ENCODE measurements around the gene CARD11.
"Not testable (repeated sequence)": the region's sequence is repeated elsewhere in the genome, so short reads cannot be mapped to it uniquely, and the experiment has no call there.

Gene CARD11

DNA sequence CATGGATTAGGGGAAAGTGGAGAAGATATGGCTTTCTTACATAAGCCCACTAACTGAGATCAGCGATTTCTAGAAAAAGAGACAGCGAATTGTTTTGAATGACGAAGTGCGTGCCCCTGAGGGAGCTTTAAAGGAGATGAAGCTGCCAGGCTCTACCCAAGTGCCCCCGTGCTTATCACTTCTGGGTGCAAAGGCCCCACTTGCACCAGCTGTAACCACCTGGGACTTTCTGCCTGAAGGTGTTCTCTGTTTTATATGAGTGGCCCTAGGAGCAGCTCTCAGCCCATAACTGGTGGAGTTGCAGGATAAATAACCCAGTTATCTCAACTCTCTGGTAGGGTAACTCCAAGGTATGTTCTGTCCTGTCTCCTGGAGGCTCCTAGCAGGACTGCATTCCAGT, 20.4 kb upstream of the CARD11 start:
- no peak for DNase-seq (ENCODE audit: low read depth in 3 of 3)

DNA sequence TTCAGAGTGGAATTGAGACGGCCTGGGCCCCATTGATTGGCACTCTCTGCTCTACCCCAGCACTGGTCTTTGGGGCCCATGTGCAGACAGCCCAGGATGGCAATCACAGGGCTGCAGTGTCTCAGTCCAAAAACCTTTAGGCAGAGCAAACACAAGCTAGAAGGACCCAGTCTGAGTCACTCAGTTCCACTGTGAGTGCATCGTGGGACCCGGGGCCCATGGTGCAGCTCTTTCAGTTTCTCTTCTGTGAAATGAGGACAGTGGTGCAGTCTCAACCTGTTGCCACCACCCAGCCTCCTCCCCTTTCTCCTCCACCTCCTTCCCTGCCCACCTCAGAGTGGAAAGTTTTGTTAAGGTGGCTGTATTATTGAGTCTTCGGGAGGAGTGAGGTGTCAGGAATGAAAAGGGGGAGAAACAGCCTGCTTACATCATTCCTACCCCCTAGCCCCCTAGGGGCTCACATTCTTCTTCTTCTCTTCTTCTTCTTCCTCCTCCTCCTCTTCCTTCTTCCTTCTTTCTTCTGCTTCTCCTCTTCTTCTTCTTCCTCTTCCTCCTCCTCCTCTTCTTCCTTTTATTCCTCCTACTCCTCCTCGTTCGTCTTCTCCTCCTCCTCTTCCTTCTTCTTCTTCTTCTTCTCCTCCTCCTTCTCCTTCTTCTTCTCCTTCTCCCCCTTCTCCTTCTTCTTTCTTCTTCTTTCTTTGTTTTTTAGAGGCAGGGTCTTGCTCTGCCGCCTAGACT, 19.5 kb upstream of the CARD11 start:
- peak; percentile 65 to 84 (median 74) for DNase-seq (ENCODE audit: low read depth in 3 of 3)

DNA sequence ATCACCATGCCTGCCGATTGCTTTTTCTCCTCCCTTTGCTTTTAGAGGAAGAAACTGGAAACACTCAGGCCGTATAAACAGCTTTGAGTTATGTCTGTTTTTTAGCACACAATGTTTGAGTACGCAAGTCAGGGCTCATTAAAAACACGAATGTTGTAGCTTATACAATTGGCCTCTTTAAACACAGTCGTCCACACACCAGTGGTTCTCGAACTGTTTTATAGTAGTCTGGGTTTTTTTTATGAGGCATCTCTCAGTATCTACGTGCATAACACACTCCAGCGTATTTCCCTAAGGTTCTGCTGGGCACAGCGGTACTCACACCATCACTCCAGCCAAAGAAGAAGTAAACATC, 13.4 kb upstream of the CARD11 start:
- DNase-seq (ENCODE audit: low read depth in 3 of 3): no peak

DNA sequence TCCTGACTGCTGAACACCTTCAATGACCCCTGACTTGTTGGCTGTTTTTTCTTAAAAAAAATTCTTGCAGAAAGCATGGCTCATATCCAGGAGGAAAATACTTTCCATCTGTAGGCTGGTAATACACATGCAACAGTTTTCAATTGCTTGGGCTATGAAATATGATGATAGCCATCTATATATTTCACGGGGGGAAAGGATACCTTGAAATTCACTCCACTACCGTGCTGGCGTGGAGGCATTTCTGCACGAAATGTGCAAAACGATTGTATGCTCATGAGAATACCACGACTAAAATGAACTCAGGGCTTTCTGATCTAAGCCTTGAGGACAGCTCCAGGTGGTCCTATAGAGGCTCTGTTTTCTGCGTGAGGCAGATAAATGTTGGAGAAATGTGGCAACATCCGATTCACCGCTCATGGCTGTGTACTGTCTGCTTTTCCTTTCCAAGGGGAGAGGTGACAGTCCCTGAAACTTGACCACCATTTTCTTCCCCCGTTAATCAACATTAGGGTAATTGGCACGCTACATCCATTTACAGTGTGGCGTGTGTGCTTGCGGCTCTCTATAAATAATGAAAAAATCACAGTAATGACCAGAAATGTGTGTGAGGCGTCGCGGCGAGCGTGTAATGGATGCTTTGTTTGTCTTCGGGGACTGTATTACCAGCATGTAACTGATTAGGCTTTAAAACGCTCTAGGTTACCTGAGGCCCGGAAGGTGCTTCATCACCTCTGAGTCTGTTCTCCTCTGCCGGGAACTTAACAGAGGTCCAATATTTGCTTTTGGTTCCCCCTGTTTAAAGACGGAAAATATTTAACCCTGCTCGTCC, 12.8 kb upstream of the CARD11 start:
- no peak for DNase-seq (ENCODE audit: low read depth in 3 of 3)

DNA sequence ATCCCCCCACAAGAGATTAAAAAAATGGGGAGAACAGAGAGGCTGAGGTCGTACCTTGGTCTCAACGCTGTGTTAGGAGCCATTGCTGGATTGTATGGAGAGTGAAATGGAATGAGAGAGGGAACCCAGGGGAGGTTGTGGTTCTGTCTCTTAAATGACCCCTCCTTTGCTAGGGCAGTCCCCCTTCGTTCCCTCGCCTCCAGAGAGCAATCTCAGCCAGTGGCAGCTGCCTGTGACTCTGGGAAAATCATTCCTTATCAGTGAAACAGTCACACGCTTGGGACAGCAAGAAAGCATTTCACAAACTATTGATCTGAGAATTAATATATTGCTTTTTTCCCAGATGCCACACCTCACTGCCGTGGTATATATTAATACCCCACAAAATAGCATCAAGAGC, 12.0 kb upstream of the CARD11 start:
- DNase-seq (ENCODE audit: low read depth in 3 of 3): no peak

DNA sequence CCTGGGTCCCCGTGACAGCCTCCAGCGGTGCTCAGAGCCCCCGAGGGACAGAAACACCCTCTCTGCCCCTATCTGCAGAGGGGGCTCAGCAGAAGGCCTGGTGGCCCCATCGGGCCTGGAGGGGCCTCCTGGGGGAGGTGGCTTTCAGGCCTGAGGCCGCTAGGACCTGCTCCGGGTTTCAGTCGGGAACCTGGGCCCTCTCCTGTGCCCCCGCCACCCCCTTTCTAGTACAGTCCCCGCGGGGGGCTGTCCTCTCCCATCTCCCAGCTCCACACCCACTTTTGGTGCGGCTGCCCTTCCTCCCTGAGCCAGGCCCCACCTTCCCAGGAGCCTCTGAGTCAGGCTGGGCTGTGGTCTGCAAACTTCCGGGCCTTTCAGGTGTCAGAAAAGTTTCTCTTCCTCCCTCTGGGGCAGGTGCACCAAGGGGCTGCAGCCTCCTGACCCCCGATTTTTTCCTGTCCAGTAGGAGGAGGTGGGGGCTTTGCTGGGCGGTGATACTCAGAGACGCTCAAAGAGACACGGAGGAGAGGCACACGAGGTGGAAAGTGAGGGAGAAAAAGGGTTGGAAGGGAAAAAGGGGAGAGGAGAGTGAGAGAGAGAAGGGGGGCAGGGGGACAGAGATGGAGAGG, 692 bp downstream of the CARD11 start:
- peak; percentile 39 to 71 (median 41) for DNase-seq (ENCODE audit: low read depth in 3 of 3)

DNA sequence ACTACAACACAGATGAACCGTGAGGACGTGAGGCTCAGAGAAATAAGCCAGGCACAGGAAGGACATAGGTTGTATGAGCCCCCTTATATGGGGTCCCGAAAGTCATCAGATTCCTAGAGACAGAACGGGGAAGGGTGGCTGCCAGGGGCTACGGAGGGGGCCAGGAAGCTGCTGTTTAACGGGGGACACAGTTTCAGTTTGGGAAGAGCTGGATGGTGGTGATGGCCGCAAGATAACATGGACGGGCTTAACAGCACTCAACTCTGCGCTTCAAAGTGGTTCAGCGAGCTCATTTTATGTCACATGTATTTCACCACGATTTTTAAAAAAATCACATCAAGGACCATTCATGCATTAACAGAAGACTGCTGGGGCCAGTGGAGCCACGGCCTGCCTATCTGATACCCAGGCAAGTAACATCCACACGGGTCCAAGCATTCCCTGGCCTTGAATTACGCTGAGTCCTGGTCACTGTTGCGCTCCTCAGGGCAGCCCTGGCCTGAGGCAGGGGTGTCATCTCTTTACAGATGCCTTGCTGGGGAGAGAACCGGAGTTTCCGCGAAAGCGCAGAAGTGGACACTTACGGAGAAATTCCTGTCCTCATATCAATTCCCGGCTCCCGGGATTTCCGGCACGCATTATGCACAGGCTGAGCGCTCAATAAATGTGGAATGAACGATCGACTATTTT, 1.5 kb downstream of the CARD11 start:
- no peak for DNase-seq (ENCODE audit: low read depth in 3 of 3)

DNA sequence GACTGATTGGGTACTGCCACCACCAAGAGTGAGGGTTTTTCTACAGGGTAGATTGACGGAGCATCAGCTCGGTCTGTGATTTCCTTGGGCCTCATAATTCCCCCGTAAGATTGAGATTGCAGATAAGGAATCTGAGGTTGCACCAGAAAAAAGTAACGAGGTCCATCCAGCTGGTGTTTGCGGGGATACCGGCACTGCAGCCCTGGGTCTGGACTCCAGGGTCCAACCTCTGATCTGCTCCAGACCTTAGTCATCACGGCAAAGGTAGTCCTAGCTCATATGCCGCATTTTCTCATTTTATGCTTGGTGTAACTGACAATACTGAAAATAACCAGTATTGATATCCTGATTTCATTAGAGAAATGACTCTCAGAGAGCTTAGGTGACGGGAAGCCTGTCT, 3.9 kb downstream of the CARD11 start:
- DNase-seq (ENCODE audit: low read depth in 3 of 3): no peak

DNA sequence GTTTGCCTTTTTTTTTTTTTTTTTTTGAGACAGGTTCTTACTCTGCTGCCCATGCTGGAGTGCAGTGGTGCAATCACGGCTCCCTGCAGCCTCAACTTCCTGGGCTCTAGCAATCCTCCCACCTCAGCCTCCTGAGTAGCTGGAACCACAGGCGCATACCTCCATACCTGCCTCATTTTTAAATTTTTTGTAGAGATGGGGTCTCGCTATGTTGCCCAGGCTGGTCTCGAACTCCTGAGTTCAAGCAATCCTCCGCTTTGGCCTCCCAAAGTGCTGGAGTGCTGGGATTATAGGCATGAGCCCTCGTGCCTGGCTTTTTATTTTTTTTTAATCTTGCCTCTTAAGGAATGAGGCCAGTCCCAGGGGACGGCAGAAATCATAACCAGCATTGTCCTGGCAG, 5.7 kb downstream of the CARD11 start:
- DNase-seq (ENCODE audit: low read depth in 3 of 3): not testable (repeated sequence)

DNA sequence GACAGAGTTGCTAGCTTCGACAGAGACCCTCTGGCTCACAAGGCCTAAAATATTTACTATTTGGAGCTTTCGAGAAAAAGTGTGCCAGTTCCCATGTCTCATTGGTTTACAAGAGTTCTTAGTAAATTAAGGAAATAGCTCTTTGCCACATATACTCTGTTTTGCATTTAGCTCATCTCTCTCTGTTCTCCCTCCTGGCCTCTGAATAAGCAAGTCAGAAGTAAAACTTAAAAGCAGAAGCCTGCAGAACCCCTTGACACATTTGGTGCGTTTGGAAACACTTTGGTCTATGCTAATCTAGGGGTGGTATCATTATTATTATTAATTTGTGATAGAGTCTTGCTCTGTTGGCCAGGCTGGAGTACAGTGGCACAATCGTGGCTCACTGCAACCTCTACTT, 6.4 kb downstream of the CARD11 start:
- DNase-seq (ENCODE audit: low read depth in 3 of 3): no peak

DNA sequence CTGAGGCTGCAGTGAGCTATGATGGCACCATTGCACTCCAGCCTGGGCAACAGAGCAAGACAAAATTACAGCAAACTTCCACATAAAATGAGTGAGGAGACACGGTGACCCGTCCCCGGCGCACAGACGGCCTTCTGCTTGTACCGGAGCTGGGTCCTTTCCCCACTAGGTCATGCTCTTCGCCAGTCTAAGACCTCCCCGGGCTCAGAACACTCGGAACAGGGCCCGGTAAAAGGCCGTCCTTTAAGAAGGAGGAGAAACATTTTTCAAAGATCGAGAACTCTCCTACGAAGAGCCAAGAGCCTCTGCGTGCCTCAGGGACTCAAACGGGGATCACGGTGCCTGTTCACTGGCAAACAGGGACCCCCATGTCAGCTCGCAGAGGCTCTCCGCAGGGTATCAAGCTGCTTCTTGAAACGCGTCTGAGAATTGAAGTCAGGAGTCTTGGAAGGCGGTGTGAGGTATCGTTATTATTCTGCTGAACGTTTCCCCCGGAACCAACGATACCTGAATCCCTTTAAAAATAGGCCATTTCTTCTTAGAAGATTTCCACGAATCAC, 9.0 kb downstream of the CARD11 start:
- no peak for DNase-seq (ENCODE audit: low read depth in 3 of 3)

DNA sequence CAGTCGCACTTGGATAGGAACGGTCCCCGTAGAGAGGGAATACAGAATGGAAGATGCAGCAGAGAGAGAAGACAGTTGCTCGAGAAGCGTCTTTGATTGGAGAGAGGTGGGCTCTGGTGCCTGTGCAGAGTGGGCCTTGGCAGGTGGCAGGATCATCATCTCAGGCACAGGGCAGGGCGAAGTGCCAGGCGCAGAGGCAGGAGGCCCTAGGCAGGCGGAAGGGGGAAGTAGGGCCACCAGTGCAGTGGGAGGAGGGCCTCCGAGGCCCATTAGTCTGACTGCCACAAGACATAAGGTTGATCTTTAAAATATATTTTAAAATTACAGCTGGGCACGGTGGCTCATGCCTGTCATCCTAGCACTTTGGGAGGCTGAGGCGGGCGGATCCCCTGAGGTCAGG, 10.1 kb downstream of the CARD11 start:
- DNase-seq (ENCODE audit: low read depth in 3 of 3): no peak

DNA sequence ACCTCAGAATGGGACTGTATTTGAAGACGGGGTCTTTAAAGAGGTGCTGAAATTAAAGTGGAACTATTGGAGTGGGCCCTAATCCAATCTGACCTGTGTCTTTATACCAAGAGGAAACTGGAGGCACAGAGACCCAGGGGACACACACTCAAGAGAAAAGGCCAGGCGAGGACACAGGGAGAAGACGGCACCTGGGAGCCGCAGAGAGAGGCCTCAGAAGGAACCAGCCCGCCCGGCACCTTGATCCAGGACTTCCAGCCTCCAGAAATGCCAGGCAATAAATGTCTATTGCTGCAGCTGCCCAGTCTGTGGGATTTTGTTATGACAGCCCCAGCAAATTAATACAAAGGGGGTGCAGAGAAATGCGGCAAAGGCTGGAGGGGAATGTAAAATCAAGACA, 10.5 kb downstream of the CARD11 start:
- DNase-seq (ENCODE audit: low read depth in 3 of 3): no peak

DNA sequence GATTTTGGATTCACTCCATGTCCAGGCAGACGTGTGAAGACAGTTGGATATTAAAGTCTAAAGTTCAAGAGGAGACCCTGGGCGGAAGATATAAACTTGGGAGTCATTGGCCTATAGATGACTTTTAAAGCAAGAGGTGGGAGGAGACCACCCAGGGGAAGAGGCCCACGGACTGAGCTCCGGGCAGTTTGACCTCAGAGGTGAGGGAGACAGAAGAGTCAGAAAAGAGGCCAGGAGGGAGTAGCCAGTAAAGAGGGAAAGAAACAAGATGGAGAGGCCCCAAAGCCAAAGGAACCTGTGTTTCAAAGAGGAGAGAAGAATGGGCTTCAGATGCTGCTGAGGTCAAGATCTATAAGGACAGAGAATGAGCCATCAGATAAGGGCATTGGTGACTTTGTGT, 11.4 kb downstream of the CARD11 start:
- DNase-seq (ENCODE audit: low read depth in 3 of 3): no peak

DNA sequence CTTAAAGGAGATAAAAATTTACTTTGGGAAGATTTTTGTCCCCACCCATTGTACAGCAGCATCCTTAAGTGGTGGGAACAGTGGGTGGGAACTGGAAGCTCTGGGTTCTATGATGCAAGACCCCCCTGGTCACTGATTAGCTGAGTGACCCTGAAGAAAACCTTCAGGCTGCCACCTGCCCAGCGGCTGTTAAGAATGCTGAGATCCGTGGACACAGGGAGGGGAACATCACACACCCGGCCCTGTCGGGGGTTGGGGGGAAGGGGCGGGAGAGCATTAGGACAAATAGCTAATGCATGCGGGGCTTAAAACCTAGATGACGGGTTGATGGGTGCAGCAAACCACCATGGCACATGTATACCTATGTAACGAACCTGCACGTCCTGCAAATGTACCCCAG, 14.5 kb downstream of the CARD11 start:
- DNase-seq (ENCODE audit: low read depth in 3 of 3): no peak

DNA sequence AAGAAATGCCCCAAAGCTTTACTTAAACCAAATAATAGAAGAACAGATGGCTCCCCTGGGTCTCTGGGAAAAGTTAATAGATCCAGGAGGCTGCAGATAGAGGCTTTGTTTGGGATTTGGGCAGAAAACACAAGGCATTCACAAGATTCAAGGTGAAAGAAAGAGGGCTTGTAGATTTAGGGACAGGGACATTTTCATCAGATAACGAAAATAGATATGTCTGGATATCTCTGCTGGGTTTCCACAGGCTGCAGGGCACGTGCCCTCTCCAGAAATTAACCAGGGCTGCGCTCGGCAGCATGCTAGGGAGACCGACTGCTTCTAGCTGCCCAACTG, 14.9 kb downstream of the CARD11 start:
- DNase-seq (ENCODE audit: low read depth in 3 of 3): no peak

DNA sequence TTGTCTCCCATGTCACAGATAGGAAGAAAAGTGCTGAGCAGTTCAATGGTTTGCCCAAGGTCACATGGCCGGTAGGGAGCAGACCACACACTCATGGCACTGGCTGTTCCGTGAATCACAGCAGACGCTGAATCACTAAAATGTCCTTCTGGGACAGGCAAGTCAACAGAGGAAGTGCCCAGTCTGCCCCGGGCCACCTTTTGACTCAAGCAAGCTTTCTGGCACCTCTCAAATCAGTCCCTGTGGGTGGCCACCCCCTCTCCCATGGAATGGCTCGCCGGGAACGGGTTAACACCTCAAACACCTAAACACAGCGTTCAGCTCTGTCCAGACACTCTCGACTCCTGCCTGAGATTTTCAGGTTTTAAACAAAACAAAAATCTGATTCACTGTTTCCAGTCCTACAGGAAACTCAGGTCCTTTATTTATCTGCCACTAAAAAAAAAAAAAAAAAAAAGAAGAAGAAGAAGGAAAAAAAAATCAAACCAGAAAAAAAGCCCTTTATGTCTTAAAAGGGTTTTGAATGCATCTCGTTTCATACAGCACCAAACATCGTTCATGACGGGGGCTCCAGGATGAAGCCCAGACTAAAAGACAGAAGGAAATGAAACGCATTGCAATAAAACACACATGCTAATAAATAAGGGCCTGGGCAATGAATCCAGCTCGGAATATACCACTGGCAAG, 15.5 kb downstream of the CARD11 start:
- peak in 2 of 3 experiments; percentile 22 to 64 for DNase-seq (ENCODE audit: low read depth in 3 of 3)

DNA sequence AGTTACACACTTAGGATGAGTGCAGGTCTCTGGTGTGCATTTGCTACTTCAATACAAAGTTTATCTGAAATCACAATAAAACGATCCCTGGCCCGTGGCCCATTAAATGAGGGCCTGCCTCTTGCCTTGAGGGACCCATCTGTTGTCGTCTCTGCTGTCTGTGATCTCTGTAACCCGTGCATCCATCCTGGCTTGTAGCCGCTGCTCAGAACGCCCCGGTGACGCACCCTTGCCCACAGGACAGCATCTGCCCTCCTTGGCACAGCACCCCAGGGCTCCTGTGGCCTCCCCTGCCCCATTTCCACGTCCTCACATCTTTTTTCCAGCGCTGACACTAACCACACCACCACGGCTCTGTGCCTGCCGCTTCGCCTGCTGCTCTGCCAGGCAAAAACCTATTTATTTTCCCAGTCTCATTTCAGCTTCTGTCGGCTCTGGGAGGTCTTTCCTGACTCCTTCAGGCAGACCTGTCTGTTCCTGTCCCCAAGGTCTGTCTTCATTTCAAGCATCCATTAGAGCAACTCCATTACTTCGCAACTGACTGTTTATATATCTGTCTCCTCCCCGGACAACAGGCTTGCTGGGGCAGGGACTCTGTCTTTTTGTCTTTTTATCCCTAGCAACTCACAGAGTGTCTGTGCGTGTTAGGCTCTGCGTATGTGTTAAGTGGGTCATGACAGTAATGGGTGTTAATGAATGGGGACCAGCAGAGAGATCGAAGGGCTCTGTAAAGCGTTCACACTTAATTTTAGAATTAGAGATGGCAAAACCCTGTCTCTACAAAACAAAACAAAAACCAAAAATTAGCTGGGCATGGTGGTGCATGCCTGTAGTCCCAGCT, 16.4 kb downstream of the CARD11 start:
- no peak for DNase-seq (ENCODE audit: low read depth in 3 of 3)

DNA sequence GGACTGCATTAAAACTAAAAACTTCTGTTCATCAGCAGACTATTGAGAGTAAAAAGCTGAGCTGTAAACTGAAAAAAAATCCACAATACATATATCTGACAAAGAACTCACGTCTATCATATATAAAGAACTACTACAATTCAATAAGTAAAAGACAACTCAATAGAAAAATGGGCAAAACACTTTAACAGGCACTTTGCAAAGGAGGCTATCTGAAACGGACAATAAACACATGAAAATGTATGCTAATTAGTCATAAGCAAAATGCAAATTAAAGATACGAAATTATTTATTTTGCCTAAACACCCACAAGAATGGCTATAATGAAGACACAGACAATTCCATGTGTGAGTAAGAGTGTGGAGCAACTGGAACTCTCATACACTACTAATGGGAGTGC, 18.1 kb downstream of the CARD11 start:
- DNase-seq (ENCODE audit: low read depth in 3 of 3): no peak

DNA sequence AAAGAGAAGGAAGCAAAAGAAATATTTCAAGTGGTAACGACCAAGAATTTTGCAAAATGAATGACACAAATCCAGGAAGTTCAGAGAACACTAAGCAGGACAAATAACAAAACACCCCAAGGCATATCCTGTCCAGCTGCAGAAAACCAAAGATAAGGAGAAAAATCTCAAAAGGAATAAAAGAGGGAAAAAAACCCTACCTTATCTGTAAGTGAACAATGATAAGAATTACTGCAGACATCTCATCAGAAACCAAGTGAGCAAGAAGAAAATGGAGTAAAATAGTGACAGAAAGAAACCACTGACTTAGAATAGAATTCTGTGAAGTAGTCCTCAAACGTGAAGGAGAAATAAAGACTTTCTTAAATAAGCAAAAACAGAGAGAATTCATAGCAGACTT, 21.8 kb downstream of the CARD11 start:
- no peak for DNase-seq (ENCODE audit: low read depth in 3 of 3)

DNA sequence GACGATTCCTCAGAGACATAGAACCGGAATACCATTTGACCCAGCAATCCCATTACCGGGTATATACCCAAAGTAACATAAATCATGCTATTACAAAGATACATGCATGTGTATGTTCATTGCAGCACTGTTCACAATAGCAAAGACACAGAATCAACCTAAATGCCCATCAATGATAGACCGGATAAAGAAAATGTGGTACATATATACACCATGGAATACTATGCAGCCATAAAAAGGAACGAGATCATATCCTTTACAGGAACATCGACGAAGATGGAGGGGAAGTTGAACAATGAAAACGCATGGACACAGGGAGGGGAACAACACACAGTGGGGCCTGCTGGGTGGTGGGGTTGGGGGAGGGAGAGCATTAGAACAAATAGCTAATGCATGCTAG, 22.4 kb downstream of the CARD11 start:
- not testable (repeated sequence) for DNase-seq (ENCODE audit: low read depth in 3 of 3)
